ENCODE results near the gene SLIT1. TPM values are rescaled to one million over a fixed set of nuclear protein-coding genes. Genes with fewer than 3 reads are reported as not detected.

The SLIT1 gene
- total RNA-seq, 4 donors from 2014 or later = under 0.01 to 0.78 (median 0.15) TPM

GRCh38 chr10:96987842-96988175 lies 197.9 kb downstream of the SLIT1 start:
- H3K36me3 ChIP-seq = no peaks in the 10 kb centered on the region
- H3K4me3 ChIP-seq (replicated peaks in 1 of 3) = no peak overlapping the region
- 97% methylated on average over 3 of the region's 3 CpGs for WGBS, 2 donors
- intact Hi-C loops (cut with DNase I) = no loop called here
- H3K9me3 ChIP-seq = no peaks in the 10 kb centered on the region
- H3K4me1 ChIP-seq = no peaks in the 10 kb centered on the region
- no peak overlapping the region for H3K27ac ChIP-seq
- H3K27me3 ChIP-seq = no peaks in the 10 kb centered on the region
- TF ChIP-seq CTCF (IDR thresholded peaks at IDR 0.05) = no peak
- TF ChIP-seq POLR2A (IDR thresholded peaks at IDR 0.05) = no peak
- no peak for DNase-seq

- Histone ChIP-seq H3K4me1 (no peaks in the 10 kb centered on the region), H3K27ac (no peak overlapping the region), H3K27me3 (no peaks in the 10 kb centered on the region), H3K4me3 (replicated peaks in 1 of 3) (no peak overlapping the region), H3K9me3 (no peaks in the 10 kb centered on the region), H3K36me3 (no peaks in the 10 kb centered on the region)
- intact Hi-C loops (cut with DNase I) = no loop called here
- no peak for DNase-seq
- 74 to 97% methylated on average over 2 of the region's 2 CpGs for WGBS, 2 donors
- TF ChIP-seq CTCF (IDR thresholded peaks at IDR 0.05) (no peak), POLR2A (IDR thresholded peaks at IDR 0.05) (no peak)
Observed at GRCh38 chr10:96987141-96987841, 198.5 kb downstream of the SLIT1 start.

- no peak for DNase-seq
- Histone ChIP-seq H3K27me3 (no peaks in the 10 kb centered on the region), H3K27ac (no peak overlapping the region), H3K9me3 (no peaks in the 10 kb centered on the region), H3K4me1 (no peaks in the 10 kb centered on the region), H3K4me3 (replicated peaks in 1 of 3) (no peak overlapping the region), H3K36me3 (peaks cover 0 to 6% of the 10 kb centered on the region in 2 donors)
- WGBS, 2 donors = 94 to 96% methylated on average over 6 of the region's 6 CpGs
- TF ChIP-seq CTCF (IDR thresholded peaks at IDR 0.05) = no peak
- TF ChIP-seq POLR2A (IDR thresholded peaks at IDR 0.05) = no peak
- intact Hi-C loops (cut with DNase I) = no loop called here
Observed at GRCh38 chr10:96986200-96986856, 199.4 kb downstream of the SLIT1 start.

- intact Hi-C loops (cut with DNase I) = no loop called here
- Histone ChIP-seq H3K9me3 (no peaks in the 10 kb centered on the region), H3K36me3 (peaks cover 0 to 13% of the 10 kb centered on the region in 2 donors), H3K4me1 (no peaks in the 10 kb centered on the region), H3K27me3 (no peaks in the 10 kb centered on the region), H3K27ac (no peak overlapping the region), H3K4me3 (replicated peaks in 1 of 3) (no peak overlapping the region)
- 66 to 70% methylated on average over 14 of the region's 14 CpGs for WGBS, 2 donors
- no peak for TF ChIP-seq POLR2A (IDR thresholded peaks at IDR 0.05)
- no peak for TF ChIP-seq CTCF (IDR thresholded peaks at IDR 0.05)
- DNase-seq = no peak
Observed at GRCh38 chr10:96984541-96985131, 201.1 kb downstream of the SLIT1 start.

All from thyroid gland (tissue), 4 donors.